Adipocyte (in vitro differentiated cells): ENCODE results near the gene MIB2.

Experiments
- DNase-seq: peaks from one replicate; pipeline ENCODE4 v3.0.0-alpha.2; 2015; ENCODE audit warnings: low read depth
- H3K27me3 ChIP-seq: replicated peaks from 2 replicates; pipeline ENCODE4 v1.7.0; 2013; ENCODE audit warnings: mild to moderate bottlenecking, low read length, moderate library complexity; ENCODE audit not compliant: control insufficient read depth, insufficient read depth
- H3K36me3 ChIP-seq: 2 replicates; pipeline ENCODE4 v1.7.0; 2013; ENCODE audit warnings: low read length, mild to moderate bottlenecking, moderate library complexity; ENCODE audit not compliant: control insufficient read depth, insufficient read depth, severe bottlenecking
- H3K4me1 ChIP-seq: 2 replicates; pipeline ENCODE4 v1.7.0; 2013; ENCODE audit warnings: mild to moderate bottlenecking, low read length, moderate library complexity; ENCODE audit not compliant: control insufficient read depth, insufficient read depth
- H3K4me3 ChIP-seq: 2 replicates; pipeline ENCODE4 v1.7.0; 2013; ENCODE audit warnings: mild to moderate bottlenecking, low read length, moderate library complexity
- H3K9ac ChIP-seq: 2 replicates; pipeline ENCODE4 v1.7.0; 2013; ENCODE audit warnings: mild to moderate bottlenecking, low read length, moderate library complexity
- H3K9me3 ChIP-seq: 2 replicates; pipeline ENCODE4 v1.7.0; 2013; ENCODE audit warnings: mild to moderate bottlenecking, low read length, moderate library complexity; ENCODE audit not compliant: control insufficient read depth

Gene MIB2

GRCh38 chr1:1609822-1610485 is 5.3 kb upstream of the MIB2 start:
- Histone ChIP-seq H3K4me3 (no peak overlapping the region), H3K36me3 (no peaks in the 10 kb centered on the region), H3K4me1 (peaks cover 26% of the 10 kb centered on the region), H3K27me3 (peaks cover under 1% of the 10 kb centered on the region), H3K9ac (no peak overlapping the region), H3K9me3 (no peaks in the 10 kb centered on the region)
- DNase-seq: no peak

- Histone ChIP-seq H3K4me3 (peak overlapping the region; percentile 40), H3K9me3 (no peaks in the 10 kb centered on the region), H3K27me3 (no peaks in the 10 kb centered on the region), H3K36me3 (no peaks in the 10 kb centered on the region), H3K4me1 (peaks cover 26% of the 10 kb centered on the region), H3K9ac (peak overlapping the region; percentile 62)
- no peak for DNase-seq
Observed at GRCh38 chr1:1610796-1611195, 4.5 kb upstream of the MIB2 start.

- Histone ChIP-seq H3K9ac (no peak overlapping the region), H3K4me3 (no peak overlapping the region), H3K27me3 (no peaks in the 10 kb centered on the region), H3K36me3 (no peaks in the 10 kb centered on the region), H3K9me3 (no peaks in the 10 kb centered on the region), H3K4me1 (peaks cover 32% of the 10 kb centered on the region)
- DNase-seq: no peak
Observed at GRCh38 chr1:1612104-1612400, 3.2 kb upstream of the MIB2 start.

- H3K9me3 ChIP-seq: no peaks in the 10 kb centered on the region
- peaks cover 6% of the 10 kb centered on the region for H3K36me3 ChIP-seq
- H3K9ac ChIP-seq: peak overlapping the region; percentile 99
- H3K4me3 ChIP-seq: peak overlapping the region; percentile 91
- DNase-seq: no peak
- peaks cover 37% of the 10 kb centered on the region for H3K4me1 ChIP-seq
- H3K27me3 ChIP-seq: no peaks in the 10 kb centered on the region
Observed at GRCh38 chr1:1613509-1614082, 1.7 kb upstream of the MIB2 start.

- no peaks in the 10 kb centered on the region for H3K27me3 ChIP-seq
- peak; percentile 12 for DNase-seq
- peaks cover 6% of the 10 kb centered on the region for H3K36me3 ChIP-seq
- peak overlapping the region; percentile 91 for H3K4me3 ChIP-seq
- H3K9me3 ChIP-seq: no peaks in the 10 kb centered on the region
- peaks cover 37% of the 10 kb centered on the region for H3K4me1 ChIP-seq
- peak overlapping the region; percentile 99 for H3K9ac ChIP-seq
Observed at GRCh38 chr1:1614204-1614953, 921 bp upstream of the MIB2 start.

GRCh38 chr1:1614954-1615255 is 395 bp upstream of the MIB2 start:
- H3K36me3 ChIP-seq: peaks cover 6% of the 10 kb centered on the region
- no peaks in the 10 kb centered on the region for H3K9me3 ChIP-seq
- H3K4me1 ChIP-seq: peaks cover 37% of the 10 kb centered on the region
- H3K4me3 ChIP-seq: peak overlapping the region; percentile 91
- H3K27me3 ChIP-seq: no peaks in the 10 kb centered on the region
- H3K9ac ChIP-seq: peak overlapping the region; percentile 99
- DNase-seq: no peak

GRCh38 chr1:1616045-1616790 is 918 bp downstream of the MIB2 start:
- H3K9me3 ChIP-seq: no peaks in the 10 kb centered on the region
- H3K4me3 ChIP-seq: peak overlapping the region; percentile 91
- H3K27me3 ChIP-seq: no peaks in the 10 kb centered on the region
- H3K9ac ChIP-seq: peak overlapping the region; percentile 99
- H3K36me3 ChIP-seq: peaks cover 6% of the 10 kb centered on the region
- peaks cover 30% of the 10 kb centered on the region for H3K4me1 ChIP-seq
- peak; percentile 80 for DNase-seq

- Histone ChIP-seq H3K9me3 (no peaks in the 10 kb centered on the region), H3K9ac (peak overlapping the region; percentile 99), H3K4me1 (peaks cover 24% of the 10 kb centered on the region), H3K4me3 (peak overlapping the region; percentile 91), H3K36me3 (peaks cover 6% of the 10 kb centered on the region), H3K27me3 (no peaks in the 10 kb centered on the region)
- DNase-seq: no peak
Observed at GRCh38 chr1:1616838-1617237, 1.5 kb downstream of the MIB2 start.

- Histone ChIP-seq H3K9ac (peak overlapping the region; percentile 99), H3K27me3 (no peaks in the 10 kb centered on the region), H3K4me1 (peaks cover 23% of the 10 kb centered on the region), H3K4me3 (no peak overlapping the region), H3K9me3 (no peaks in the 10 kb centered on the region), H3K36me3 (peaks cover 6% of the 10 kb centered on the region)
- no peak for DNase-seq
Observed at GRCh38 chr1:1617516-1617915, 2.2 kb downstream of the MIB2 start.

- H3K27me3 ChIP-seq: no peaks in the 10 kb centered on the region
- peaks cover 23% of the 10 kb centered on the region for H3K4me1 ChIP-seq
- H3K9ac ChIP-seq: no peak overlapping the region
- peaks cover 6% of the 10 kb centered on the region for H3K36me3 ChIP-seq
- DNase-seq: no peak
- no peaks in the 10 kb centered on the region for H3K9me3 ChIP-seq
- no peak overlapping the region for H3K4me3 ChIP-seq
Observed at GRCh38 chr1:1617925-1618324, 2.6 kb downstream of the MIB2 start.

GRCh38 chr1:1618396-1619068 is 3.2 kb downstream of the MIB2 start:
- Histone ChIP-seq H3K36me3 (peaks cover 6% of the 10 kb centered on the region), H3K4me1 (peaks cover 23% of the 10 kb centered on the region), H3K4me3 (no peak overlapping the region), H3K27me3 (no peaks in the 10 kb centered on the region), H3K9me3 (no peaks in the 10 kb centered on the region), H3K9ac (no peak overlapping the region)
- no peak for DNase-seq
